Right atrium auricular region (tissue), 2 donors: ENCODE measurements around the gene SLC36A1. TPM values are rescaled to one million over a fixed set of nuclear protein-coding genes. Genes with fewer than 3 reads are reported as not detected.

Experiments used
- DNase-seq: peaks from one replicate; pipeline ENCODE4 v3.0.0-alpha.2; 2019; ENCODE audit warnings: low spot score
- H3K27ac ChIP-seq, 2 donors: fragments of 200-600 bp; sonication (generic); 1 replicate in 1 of 2; 2 replicates in 1 of 2; pipeline ENCODE4 v1.5.1; 2016 to 2019
- H3K27me3 ChIP-seq, 2 donors: fragments of 200-600 bp; sonication (generic); one replicate each; pipeline versions ENCODE4 v1.5.1 to v1.6.0; 2017 to 2019
- H3K36me3 ChIP-seq: fragments of 200-600 bp; sonication (generic); one replicate; pipeline ENCODE4 v1.5.1; 2016
- H3K4me1 ChIP-seq, 2 donors: fragments of 200-600 bp; sonication (generic); one replicate each; pipeline versions ENCODE4 v1.5.1 to v1.6.0; 2017 to 2019
- H3K4me3 ChIP-seq, 2 donors: fragments of 200-600 bp; sonication (generic); 1 replicate in 1 of 2; 2 replicates in 1 of 2; pipeline ENCODE4 v1.5.1; 2017 to 2019; ENCODE audit warnings: mild to moderate bottlenecking in 1 of 2, moderate library complexity in 1 of 2
- H3K9me3 ChIP-seq, 2 donors: fragments of 200-600 bp; sonication (generic); one replicate each; pipeline ENCODE4 v1.5.1; 2019
- total RNA-seq, 2 donors: library from RNA; depleted of rRNA; stranded (reverse); fragments of >200 nt; gene quantifications; one replicate each; pipeline ENCODE4 v1.1.0, GENCODE V29; 2016
- TF ChIP-seq, protein P1 (sequence below), 2 donors: fragments of 200-600 bp; sonication (generic); IDR thresholded peaks; one replicate each; pipeline ENCODE4 v1.5.1; 2019; ENCODE audit warnings: antibody characterized with exemption in 2 of 2

Gene SLC36A1
- total RNA-seq, 2 donors from 2014 or later = 3.9 to 5.8 TPM

GRCh38 chr5:151469992-151470391 is 22.6 kb downstream of the SLC36A1 start:
- TF ChIP-seq, protein P1, sequence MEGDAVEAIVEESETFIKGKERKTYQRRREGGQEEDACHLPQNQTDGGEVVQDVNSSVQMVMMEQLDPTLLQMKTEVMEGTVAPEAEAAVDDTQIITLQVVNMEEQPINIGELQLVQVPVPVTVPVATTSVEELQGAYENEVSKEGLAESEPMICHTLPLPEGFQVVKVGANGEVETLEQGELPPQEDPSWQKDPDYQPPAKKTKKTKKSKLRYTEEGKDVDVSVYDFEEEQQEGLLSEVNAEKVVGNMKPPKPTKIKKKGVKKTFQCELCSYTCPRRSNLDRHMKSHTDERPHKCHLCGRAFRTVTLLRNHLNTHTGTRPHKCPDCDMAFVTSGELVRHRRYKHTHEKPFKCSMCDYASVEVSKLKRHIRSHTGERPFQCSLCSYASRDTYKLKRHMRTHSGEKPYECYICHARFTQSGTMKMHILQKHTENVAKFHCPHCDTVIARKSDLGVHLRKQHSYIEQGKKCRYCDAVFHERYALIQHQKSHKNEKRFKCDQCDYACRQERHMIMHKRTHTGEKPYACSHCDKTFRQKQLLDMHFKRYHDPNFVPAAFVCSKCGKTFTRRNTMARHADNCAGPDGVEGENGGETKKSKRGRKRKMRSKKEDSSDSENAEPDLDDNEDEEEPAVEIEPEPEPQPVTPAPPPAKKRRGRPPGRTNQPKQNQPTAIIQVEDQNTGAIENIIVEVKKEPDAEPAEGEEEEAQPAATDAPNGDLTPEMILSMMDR (IDR thresholded peaks at IDR 0.05) = no peak
- H3K9me3 ChIP-seq = no peaks in the 10 kb centered on the region
- H3K36me3 ChIP-seq = peaks cover 9% of the 10 kb centered on the region
- no peak overlapping the region for H3K27ac ChIP-seq
- DNase-seq = no peak
- H3K4me3 ChIP-seq = no peak overlapping the region
- H3K4me1 ChIP-seq = no peaks in the 10 kb centered on the region
- H3K27me3 ChIP-seq = no peaks in the 10 kb centered on the region

DNA sequence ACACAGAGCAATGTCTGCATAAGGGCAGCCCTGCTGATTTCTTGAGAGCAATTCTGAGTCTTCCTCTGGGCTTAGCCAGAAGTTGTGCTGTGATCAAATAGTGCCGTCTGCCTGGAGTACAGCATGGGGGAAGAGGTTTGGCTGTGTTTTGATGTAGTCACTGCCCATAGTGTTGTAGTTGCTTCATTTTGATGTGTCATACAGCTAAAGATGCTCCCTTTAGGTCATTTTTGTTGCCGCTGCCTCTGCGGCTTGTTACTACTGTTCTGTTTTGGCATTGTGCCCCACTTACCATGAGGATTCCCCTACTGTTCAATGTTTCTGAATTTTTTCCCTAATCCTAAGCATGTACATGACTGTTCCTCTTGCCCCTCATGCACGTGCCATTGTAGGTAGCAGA is 23.0 kb downstream of the SLC36A1 start:
- DNase-seq = no peak
- Histone ChIP-seq H3K27ac (no peak overlapping the region), H3K4me3 (no peak overlapping the region), H3K9me3 (no peaks in the 10 kb centered on the region), H3K27me3 (no peaks in the 10 kb centered on the region), H3K36me3 (peaks cover 8% of the 10 kb centered on the region), H3K4me1 (no peaks in the 10 kb centered on the region)
- TF ChIP-seq, protein P1 (IDR thresholded peaks at IDR 0.05) = no peak

DNA sequence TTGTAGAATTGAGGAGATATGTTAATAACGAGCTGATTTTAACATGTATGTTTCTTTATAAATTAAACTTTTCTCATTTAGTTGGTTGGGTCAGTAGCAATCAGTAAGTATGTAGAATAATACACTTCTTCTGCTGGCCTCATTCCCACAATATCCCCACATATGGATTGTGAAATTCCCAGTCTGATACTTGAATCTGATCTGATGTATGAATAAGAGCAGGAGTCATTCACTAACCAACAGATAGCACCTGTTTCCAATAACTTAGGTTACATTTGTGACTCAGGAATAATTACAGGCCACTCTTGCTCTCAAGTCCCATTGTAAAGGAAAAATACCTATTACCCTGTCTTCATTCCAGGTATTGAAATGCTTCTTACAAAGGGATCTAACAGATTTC is 23.9 kb downstream of the SLC36A1 start:
- TF ChIP-seq, protein P1 (IDR thresholded peaks at IDR 0.05) = no peak
- no peaks in the 10 kb centered on the region for H3K9me3 ChIP-seq
- no peak overlapping the region for H3K27ac ChIP-seq
- H3K4me1 ChIP-seq = no peaks in the 10 kb centered on the region
- H3K36me3 ChIP-seq = peaks cover 8% of the 10 kb centered on the region
- no peaks in the 10 kb centered on the region for H3K27me3 ChIP-seq
- DNase-seq = no peak
- H3K4me3 ChIP-seq = no peak overlapping the region

DNA sequence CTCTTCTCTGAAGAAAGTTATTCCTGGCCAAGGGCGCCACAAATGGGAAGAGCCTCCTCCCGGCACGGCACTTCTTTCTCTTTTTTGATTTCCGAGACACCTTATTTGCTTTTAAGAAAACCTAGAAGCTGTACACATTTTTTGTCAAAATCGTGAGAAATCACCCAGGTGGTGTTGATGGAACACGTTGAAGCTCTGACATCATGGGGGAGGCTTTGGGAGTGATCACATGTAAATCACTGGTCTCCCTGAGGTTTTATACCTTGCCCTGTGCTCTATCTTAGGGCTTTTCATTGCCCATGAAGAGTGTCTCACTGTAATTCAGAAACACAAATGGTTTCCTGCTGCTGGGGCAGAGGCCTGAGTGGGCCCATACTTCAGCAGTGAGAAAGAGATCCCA is 27.4 kb downstream of the SLC36A1 start:
- TF ChIP-seq, protein P1 (IDR thresholded peaks at IDR 0.05) = no peak
- Histone ChIP-seq H3K27me3 (no peaks in the 10 kb centered on the region), H3K36me3 (peaks cover 6% of the 10 kb centered on the region), H3K27ac (no peak overlapping the region), H3K4me1 (no peaks in the 10 kb centered on the region), H3K9me3 (no peaks in the 10 kb centered on the region), H3K4me3 (no peak overlapping the region)
- no peak for DNase-seq

GRCh38 chr5:151475388-151475787 is 28.0 kb downstream of the SLC36A1 start:
- Histone ChIP-seq H3K27ac (no peak overlapping the region), H3K9me3 (no peaks in the 10 kb centered on the region), H3K4me1 (no peaks in the 10 kb centered on the region), H3K36me3 (peaks cover 6% of the 10 kb centered on the region), H3K4me3 (no peak overlapping the region), H3K27me3 (no peaks in the 10 kb centered on the region)
- TF ChIP-seq, protein P1 (IDR thresholded peaks at IDR 0.05) = no peak
- DNase-seq = no peak

DNA sequence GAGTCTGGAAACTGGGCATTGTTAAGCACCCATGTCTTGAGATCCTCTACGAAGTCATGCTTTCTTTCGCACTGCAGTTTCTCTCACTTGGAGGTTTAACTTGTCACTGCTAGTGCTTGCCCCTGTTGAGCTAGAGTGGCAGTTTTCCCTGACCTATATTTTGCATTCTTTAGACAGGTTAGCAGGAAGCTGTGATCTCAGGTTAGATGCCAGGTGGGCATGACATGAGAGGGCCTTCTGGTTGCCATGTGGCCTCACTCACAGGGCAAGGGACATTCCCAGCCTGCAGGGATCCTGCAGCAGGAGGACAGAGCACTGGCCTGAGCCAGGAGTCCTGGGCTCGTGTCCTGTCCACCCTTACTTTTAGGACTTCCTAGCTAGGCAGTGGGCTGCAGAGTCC is 28.6 kb downstream of the SLC36A1 start:
- Histone ChIP-seq H3K27me3 (no peaks in the 10 kb centered on the region), H3K27ac (no peak overlapping the region), H3K4me3 (no peak overlapping the region), H3K36me3 (peaks cover 6% of the 10 kb centered on the region), H3K4me1 (no peaks in the 10 kb centered on the region), H3K9me3 (no peaks in the 10 kb centered on the region)
- TF ChIP-seq, protein P1 (IDR thresholded peaks at IDR 0.05) = no peak
- DNase-seq = no peak
